ENCODE results near the gene CCDC33.

CCDC33 gene

DNA sequence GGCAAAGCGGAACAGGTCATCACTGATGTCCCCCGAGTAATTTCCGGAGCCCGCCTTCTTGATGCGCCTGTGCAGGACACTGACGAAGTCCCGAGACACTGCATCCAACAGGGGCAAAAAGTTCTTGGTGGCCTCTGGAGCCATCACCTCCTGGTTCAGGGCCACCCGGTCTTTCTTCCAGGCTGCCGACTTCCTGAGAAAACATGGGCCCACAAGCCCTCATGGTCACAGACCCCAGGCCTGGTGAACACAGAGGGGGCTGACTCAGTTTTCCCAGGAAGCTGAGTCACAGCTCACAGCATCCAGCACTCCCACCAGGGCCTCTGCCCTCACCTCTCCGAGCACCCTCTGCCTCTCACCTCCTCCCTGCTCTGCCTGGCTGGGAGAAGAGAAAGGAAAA, 108.9 kb downstream of the CCDC33 start:
- no peak overlapping the region for H3K4me3 ChIP-seq (ENCODE audit: insufficient read depth, low read length, poor library complexity, severe bottlenecking)
- no peak overlapping the region for H3K27ac ChIP-seq (ENCODE audit: low read depth, low read length)
- H4K20me1 ChIP-seq (ENCODE audit: low read depth, low read length), result no peaks in the 10 kb centered on the region
- H2AFZ ChIP-seq (ENCODE audit: low read depth, low read length, severe bottlenecking), result no peak overlapping the region
- H3K4me2 ChIP-seq (ENCODE audit: low read depth, low read length, poor library complexity, severe bottlenecking), result no peak overlapping the region
- no peaks in the 10 kb centered on the region for H3K9me2 ChIP-seq (replicated peaks; ENCODE audit: insufficient read depth, low read length)
- TF ChIP-seq EZH2phosphoT487 (conservative IDR thresholded peaks at IDR 0.05; ENCODE audit: low read length), result no peak
- TF ChIP-seq CTCF (IDR thresholded peaks at IDR 0.05; ENCODE audit: insufficient read depth, low read length, poor library complexity, severe bottlenecking), result no peak
- no peaks in the 10 kb centered on the region for H3K27me3 ChIP-seq (ENCODE audit: low read length)
- no peaks in the 10 kb centered on the region for H3F3A ChIP-seq (ENCODE audit: insufficient read depth)
- H3K9me3 ChIP-seq (ENCODE audit: insufficient read depth, low read length), result no peaks in the 10 kb centered on the region
- H3K79me2 ChIP-seq (ENCODE audit: insufficient read depth, low read length), result no peaks in the 10 kb centered on the region
- no peak overlapping the region for H3K9ac ChIP-seq (ENCODE audit: low read length)
- H3K36me3 ChIP-seq (ENCODE audit: low read length), result no peaks in the 10 kb centered on the region

GRCh38 chr15:74347757-74348250, 111.7 kb downstream of the CCDC33 start:
- no peak for TF ChIP-seq CTCF (IDR thresholded peaks at IDR 0.05; ENCODE audit: insufficient read depth, low read length, poor library complexity, severe bottlenecking)
- TF ChIP-seq EZH2phosphoT487 (conservative IDR thresholded peaks at IDR 0.05; ENCODE audit: low read length), result no peak
- H2AFZ ChIP-seq (ENCODE audit: low read depth, low read length, severe bottlenecking), result no peak overlapping the region
- H3F3A ChIP-seq (ENCODE audit: insufficient read depth), result no peaks in the 10 kb centered on the region
- no peaks in the 10 kb centered on the region for H3K9me3 ChIP-seq (ENCODE audit: insufficient read depth, low read length)
- H3K27ac ChIP-seq (ENCODE audit: low read depth, low read length), result no peak overlapping the region
- no peak overlapping the region for H3K9ac ChIP-seq (ENCODE audit: low read length)
- no peaks in the 10 kb centered on the region for H3K27me3 ChIP-seq (ENCODE audit: low read length)
- no peak overlapping the region for H3K4me3 ChIP-seq (ENCODE audit: insufficient read depth, low read length, poor library complexity, severe bottlenecking)
- H3K4me2 ChIP-seq (ENCODE audit: low read depth, low read length, poor library complexity, severe bottlenecking), result no peak overlapping the region
- no peaks in the 10 kb centered on the region for H4K20me1 ChIP-seq (ENCODE audit: low read depth, low read length)
- H3K9me2 ChIP-seq (replicated peaks; ENCODE audit: insufficient read depth, low read length), result no peaks in the 10 kb centered on the region
- H3K36me3 ChIP-seq (ENCODE audit: low read length), result no peaks in the 10 kb centered on the region
- no peaks in the 10 kb centered on the region for H3K79me2 ChIP-seq (ENCODE audit: insufficient read depth, low read length)

- Histone ChIP-seq H3K79me2 (ENCODE audit: insufficient read depth, low read length) (no peaks in the 10 kb centered on the region), H2AFZ (ENCODE audit: low read depth, low read length, severe bottlenecking) (no peak overlapping the region), H3K4me3 (ENCODE audit: insufficient read depth, low read length, poor library complexity, severe bottlenecking) (no peak overlapping the region), H3F3A (ENCODE audit: insufficient read depth) (no peaks in the 10 kb centered on the region), H3K27me3 (ENCODE audit: low read length) (no peaks in the 10 kb centered on the region), H3K9ac (ENCODE audit: low read length) (no peak overlapping the region), H3K9me2 (replicated peaks; ENCODE audit: insufficient read depth, low read length) (no peaks in the 10 kb centered on the region), H4K20me1 (ENCODE audit: low read depth, low read length) (no peaks in the 10 kb centered on the region), H3K27ac (ENCODE audit: low read depth, low read length) (no peak overlapping the region), H3K4me2 (ENCODE audit: low read depth, low read length, poor library complexity, severe bottlenecking) (no peak overlapping the region), H3K36me3 (ENCODE audit: low read length) (no peaks in the 10 kb centered on the region), H3K9me3 (ENCODE audit: insufficient read depth, low read length) (no peaks in the 10 kb centered on the region)
- TF ChIP-seq CTCF (IDR thresholded peaks at IDR 0.05; ENCODE audit: insufficient read depth, low read length, poor library complexity, severe bottlenecking) (no peak), EZH2phosphoT487 (conservative IDR thresholded peaks at IDR 0.05; ENCODE audit: low read length) (no peak)
Measured at GRCh38 chr15:74349241-74349778, 113.2 kb downstream of the CCDC33 start.

Measured in SU-DHL-6 (cell line).